ENCODE measurements around the gene HSD11B1.

Gene HSD11B1

DNA sequence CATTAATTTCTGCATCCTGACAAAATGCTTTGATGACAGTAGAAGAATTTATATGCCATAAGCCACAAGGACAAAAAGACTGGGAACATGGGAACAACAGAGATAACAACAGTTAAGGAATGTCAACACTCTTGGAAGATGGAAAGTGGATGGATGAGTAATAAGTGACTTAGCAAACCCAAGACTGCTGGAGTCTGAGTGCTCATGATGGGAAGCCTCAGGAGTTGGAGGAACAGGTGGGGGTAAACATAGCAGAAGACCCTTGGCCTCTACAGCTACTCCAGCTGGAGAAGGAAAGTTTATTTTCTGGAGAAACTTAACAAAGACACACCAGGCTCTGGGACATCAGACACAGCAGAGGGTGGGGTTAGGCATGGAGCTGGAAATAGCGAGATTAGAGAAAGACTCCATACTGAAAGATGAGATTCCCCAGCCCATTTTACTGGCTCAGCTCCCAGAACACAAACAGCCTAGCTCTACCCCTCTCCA, 15.9 kb upstream of the HSD11B1 start:
- TF ChIP-seq TAF1 (IDR thresholded peaks at IDR 0.05; ENCODE audit: borderline replicate concordance, insufficient read depth, low read length) (no peak), SIN3A (IDR thresholded peaks at IDR 0.05; ENCODE audit: borderline replicate concordance, insufficient read depth, low read length) (no peak), FOXP2 (optimal IDR thresholded peaks at IDR 0.05; ENCODE audit: borderline replicate concordance, extremely low read depth, extremely low read length, insufficient read depth) (no peak), POLR2AphosphoS5 (IDR thresholded peaks at IDR 0.05; ENCODE audit: low read depth, low read length) (no peak)
- TF ChIP-seq, protein P1, sequence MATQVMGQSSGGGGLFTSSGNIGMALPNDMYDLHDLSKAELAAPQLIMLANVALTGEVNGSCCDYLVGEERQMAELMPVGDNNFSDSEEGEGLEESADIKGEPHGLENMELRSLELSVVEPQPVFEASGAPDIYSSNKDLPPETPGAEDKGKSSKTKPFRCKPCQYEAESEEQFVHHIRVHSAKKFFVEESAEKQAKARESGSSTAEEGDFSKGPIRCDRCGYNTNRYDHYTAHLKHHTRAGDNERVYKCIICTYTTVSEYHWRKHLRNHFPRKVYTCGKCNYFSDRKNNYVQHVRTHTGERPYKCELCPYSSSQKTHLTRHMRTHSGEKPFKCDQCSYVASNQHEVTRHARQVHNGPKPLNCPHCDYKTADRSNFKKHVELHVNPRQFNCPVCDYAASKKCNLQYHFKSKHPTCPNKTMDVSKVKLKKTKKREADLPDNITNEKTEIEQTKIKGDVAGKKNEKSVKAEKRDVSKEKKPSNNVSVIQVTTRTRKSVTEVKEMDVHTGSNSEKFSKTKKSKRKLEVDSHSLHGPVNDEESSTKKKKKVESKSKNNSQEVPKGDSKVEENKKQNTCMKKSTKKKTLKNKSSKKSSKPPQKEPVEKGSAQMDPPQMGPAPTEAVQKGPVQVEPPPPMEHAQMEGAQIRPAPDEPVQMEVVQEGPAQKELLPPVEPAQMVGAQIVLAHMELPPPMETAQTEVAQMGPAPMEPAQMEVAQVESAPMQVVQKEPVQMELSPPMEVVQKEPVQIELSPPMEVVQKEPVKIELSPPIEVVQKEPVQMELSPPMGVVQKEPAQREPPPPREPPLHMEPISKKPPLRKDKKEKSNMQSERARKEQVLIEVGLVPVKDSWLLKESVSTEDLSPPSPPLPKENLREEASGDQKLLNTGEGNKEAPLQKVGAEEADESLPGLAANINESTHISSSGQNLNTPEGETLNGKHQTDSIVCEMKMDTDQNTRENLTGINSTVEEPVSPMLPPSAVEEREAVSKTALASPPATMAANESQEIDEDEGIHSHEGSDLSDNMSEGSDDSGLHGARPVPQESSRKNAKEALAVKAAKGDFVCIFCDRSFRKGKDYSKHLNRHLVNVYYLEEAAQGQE (IDR thresholded peaks at IDR 0.05; ENCODE audit: insufficient read depth in 1 of 2, low read depth in 2 of 2, low read length in 2 of 2) = no peak

DNA sequence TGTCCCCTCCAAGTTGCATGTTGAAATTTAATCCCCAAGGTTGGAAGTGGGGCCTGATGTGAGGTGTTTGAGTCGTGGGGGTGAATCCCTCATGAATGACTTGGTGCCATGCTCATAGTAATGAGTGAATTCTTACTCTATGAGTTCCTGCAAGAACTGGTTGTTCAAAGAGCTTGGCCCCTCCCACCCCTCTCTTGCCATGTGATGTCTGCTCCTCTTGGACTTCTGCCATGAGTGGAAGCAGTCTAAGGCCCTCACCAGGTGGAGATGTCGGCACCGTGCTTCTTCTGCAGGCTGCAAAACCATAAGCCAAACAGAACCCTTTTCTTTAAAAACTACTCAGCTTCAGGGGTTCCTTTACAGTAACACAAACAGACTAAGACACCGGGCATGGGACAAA, 15.2 kb upstream of the HSD11B1 start:
- no peak for TF ChIP-seq SIN3A (IDR thresholded peaks at IDR 0.05; ENCODE audit: borderline replicate concordance, insufficient read depth, low read length)
- TF ChIP-seq, protein P1 (IDR thresholded peaks at IDR 0.05; ENCODE audit: insufficient read depth in 1 of 2, low read depth in 2 of 2, low read length in 2 of 2) = no peak
- TF ChIP-seq TAF1 (IDR thresholded peaks at IDR 0.05; ENCODE audit: borderline replicate concordance, insufficient read depth, low read length) = no peak
- no peak for TF ChIP-seq POLR2AphosphoS5 (IDR thresholded peaks at IDR 0.05; ENCODE audit: low read depth, low read length)

DNA sequence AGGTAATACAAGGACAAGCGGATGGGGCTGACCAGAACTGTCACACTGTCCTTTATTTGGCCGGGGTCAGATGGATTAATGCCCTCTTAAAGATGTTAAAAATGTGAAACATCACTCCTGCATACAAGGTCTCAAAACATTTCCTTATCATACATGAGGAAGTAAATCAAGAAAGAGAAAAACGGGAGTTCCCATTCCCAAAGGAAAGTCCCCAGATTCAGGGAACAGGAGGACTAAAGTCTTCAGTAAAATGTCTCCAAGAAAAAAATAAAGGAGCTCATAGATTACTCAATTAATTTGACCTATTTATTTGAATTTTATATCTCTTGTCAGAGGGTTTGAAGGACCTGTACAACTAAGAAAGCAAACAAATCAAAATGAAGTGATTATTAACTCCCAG, 13.4 kb upstream of the HSD11B1 start:
- TF ChIP-seq FOXP2 (optimal IDR thresholded peaks at IDR 0.05; ENCODE audit: borderline replicate concordance, extremely low read depth, extremely low read length, insufficient read depth) (no peak), TAF1 (IDR thresholded peaks at IDR 0.05; ENCODE audit: borderline replicate concordance, insufficient read depth, low read length) (no peak), POLR2AphosphoS5 (IDR thresholded peaks at IDR 0.05; ENCODE audit: low read depth, low read length) (no peak), SIN3A (IDR thresholded peaks at IDR 0.05; ENCODE audit: borderline replicate concordance, insufficient read depth, low read length) (no peak)
- TF ChIP-seq, protein P1 (IDR thresholded peaks at IDR 0.05; ENCODE audit: insufficient read depth in 1 of 2, low read depth in 2 of 2, low read length in 2 of 2) = no peak

DNA sequence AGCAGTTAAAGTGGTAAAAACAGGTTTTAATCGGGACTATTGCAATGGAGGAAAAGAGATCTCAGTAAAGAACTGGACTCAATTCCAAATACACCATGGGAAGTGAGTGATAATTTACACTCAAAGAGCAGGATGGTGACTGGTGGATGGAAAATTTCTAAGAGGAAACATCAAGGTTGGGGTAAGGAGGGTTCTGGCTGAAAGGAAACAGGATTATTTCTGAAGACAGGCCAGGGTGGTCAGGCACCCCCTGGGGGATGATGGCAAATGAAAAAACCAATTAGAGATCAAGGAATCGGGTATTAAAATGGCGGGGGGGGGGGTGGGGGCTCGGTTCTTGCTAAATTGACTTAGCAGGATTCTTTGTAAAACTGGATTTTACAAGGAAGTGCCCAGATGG, 12.3 kb upstream of the HSD11B1 start:
- no peak for TF ChIP-seq FOXP2 (optimal IDR thresholded peaks at IDR 0.05; ENCODE audit: borderline replicate concordance, extremely low read depth, extremely low read length, insufficient read depth)
- TF ChIP-seq TAF1 (IDR thresholded peaks at IDR 0.05; ENCODE audit: borderline replicate concordance, insufficient read depth, low read length) = no peak
- no peak for TF ChIP-seq POLR2AphosphoS5 (IDR thresholded peaks at IDR 0.05; ENCODE audit: low read depth, low read length)
- no peak for TF ChIP-seq SIN3A (IDR thresholded peaks at IDR 0.05; ENCODE audit: borderline replicate concordance, insufficient read depth, low read length)
- TF ChIP-seq, protein P1 (IDR thresholded peaks at IDR 0.05; ENCODE audit: insufficient read depth in 1 of 2, low read depth in 2 of 2, low read length in 2 of 2) = no peak
